Choroid plexus epithelial cell (primary cell): ENCODE measurements around the gene ACKR2.

Experiments used
- DNase-seq: peaks from one replicate; pipeline ENCODE4 v3.0.0-alpha.2; 2010; ENCODE audit warnings: low read depth
- H3K4me3 ChIP-seq: 2 replicates; pipeline ENCODE4 v1.5.1; 2011; ENCODE audit warnings: low read depth, mild to moderate bottlenecking, control low read depth, low read length, moderate library complexity
- CTCF ChIP-seq: conservative IDR thresholded peaks from 2 replicates; pipeline ENCODE4 v1.5.1; 2011; ENCODE audit warnings: low read depth, mild to moderate bottlenecking, control low read depth, inconsistent platforms, low read length, moderate library complexity

The ACKR2 gene

GRCh38 chr3:42849017-42849416 lies 39.8 kb downstream of the ACKR2 start:
- TF ChIP-seq CTCF: no peak
- no peak overlapping the region for H3K4me3 ChIP-seq
- DNase-seq: no peak

GRCh38 chr3:42850263-42850662 lies 41.0 kb downstream of the ACKR2 start:
- no peak overlapping the region for H3K4me3 ChIP-seq
- TF ChIP-seq CTCF: no peak
- no peak for DNase-seq

- no peak for TF ChIP-seq CTCF
- no peak overlapping the region for H3K4me3 ChIP-seq
- DNase-seq: no peak
Measured at GRCh38 chr3:42851228-42851834, 42.1 kb downstream of the ACKR2 start.

GRCh38 chr3:42852441-42852840 lies 43.2 kb downstream of the ACKR2 start:
- DNase-seq: peak; percentile 47
- no peak for TF ChIP-seq CTCF
- H3K4me3 ChIP-seq: no peak overlapping the region

GRCh38 chr3:42853056-42853455 lies 43.8 kb downstream of the ACKR2 start:
- no peak overlapping the region for H3K4me3 ChIP-seq
- DNase-seq: no peak
- no peak for TF ChIP-seq CTCF

- peak; percentile 62 for DNase-seq
- no peak for TF ChIP-seq CTCF
- no peak overlapping the region for H3K4me3 ChIP-seq
Measured at GRCh38 chr3:42853739-42854302, 44.6 kb downstream of the ACKR2 start.

GRCh38 chr3:42855219-42855546 lies 45.9 kb downstream of the ACKR2 start:
- no peak for TF ChIP-seq CTCF
- no peak overlapping the region for H3K4me3 ChIP-seq
- DNase-seq: no peak
